CD4-positive, alpha-beta T cell (primary cell): ENCODE measurements around the gene PILRA. TPM values are rescaled to one million over a fixed set of nuclear protein-coding genes. Genes with fewer than 3 reads are reported as not detected.

Experiments
- ATAC-seq: fragments of 200-7000 bp; cut with Tn5 transposase; one replicate; pipeline ENCODE4 v1.10.0; 2022; ENCODE audit warnings: mild to moderate bottlenecking; ENCODE audit not compliant: poor library complexity
- CTCF ChIA-PET: fragments of 350-600 bp; sonication (Branson Sonifier 250); formaldehyde crosslinking; loops from one replicate; lab custom pipeline; 2021; ENCODE audit warnings: antibody characterized with exemption, inconsistent platforms; lab: Charles Lee
- POLR2A ChIA-PET: fragments of 350-600 bp; sonication (Branson Sonifier 250); formaldehyde crosslinking; loops from one replicate; lab custom pipeline; 2021; ENCODE audit warnings: antibody characterized with exemption, inconsistent platforms; lab: Charles Lee
- DNase-seq, 14 experiments: peaks; one replicate each; pipeline ENCODE4 v3.0.0-alpha.2; 2013 to 2020; ENCODE audit warnings: mixed read lengths in 2 of 14
- H3K27ac ChIP-seq, 2 donors: one replicate each; pipeline versions ENCODE4 v1.5.1 to v1.7.0; 2013; ENCODE audit warnings: low read length in 2 of 2, low read depth in 1 of 2, mild to moderate bottlenecking in 1 of 2
- H3K27me3 ChIP-seq, 2 experiments: 1 replicate in 1 of 2; 2 replicates in 1 of 2; pipeline versions ENCODE4 v1.6.1 to v1.7.0; 2013; ENCODE audit warnings: low read length in 2 of 2, control low read depth in 1 of 2, mild to moderate bottlenecking in 1 of 2, moderate library complexity in 1 of 2; ENCODE audit not compliant: insufficient read depth in 2 of 2, control insufficient read depth in 1 of 2
- H3K36me3 ChIP-seq: one replicate; pipeline ENCODE4 v1.6.1; 2013; ENCODE audit warnings: low read length, control low read depth; ENCODE audit not compliant: insufficient read depth
- H3K4me1 ChIP-seq: one replicate; pipeline ENCODE4 v1.6.1; 2013; ENCODE audit warnings: low read length, control low read depth; ENCODE audit not compliant: insufficient read depth
- H3K4me3 ChIP-seq: one replicate; pipeline ENCODE4 v1.5.1; 2013; ENCODE audit warnings: mild to moderate bottlenecking, low read length, moderate library complexity
- H3K9me3 ChIP-seq, 2 experiments: 1 replicate in 1 of 2; 2 replicates in 1 of 2; pipeline versions ENCODE4 v1.6.1 to v1.7.0; 2013; ENCODE audit warnings: low read length in 2 of 2, mild to moderate bottlenecking in 2 of 2, control low read depth in 1 of 2, moderate library complexity in 1 of 2; ENCODE audit not compliant: control insufficient read depth in 1 of 2, insufficient read depth in 1 of 2
- H3K27ac Mint-ChIP-seq: one replicate; pipeline ENCODE4 v1.8.0; 2020; ENCODE audit warnings: mixed read lengths
- H3K27me3 Mint-ChIP-seq: one replicate; pipeline ENCODE4 v1.8.0; 2021; ENCODE audit warnings: mixed read lengths
- H3K36me3 Mint-ChIP-seq: one replicate; pipeline ENCODE4 v1.8.0; 2021; ENCODE audit warnings: low read depth, mixed read lengths
- H3K4me1 Mint-ChIP-seq: one replicate; pipeline ENCODE4 v1.8.0; 2021; ENCODE audit warnings: low read depth, mixed read lengths
- H3K4me3 Mint-ChIP-seq: one replicate; pipeline ENCODE4 v1.8.0; 2020; ENCODE audit warnings: mild to moderate bottlenecking, mixed read lengths
- H3K9me3 Mint-ChIP-seq: one replicate; pipeline ENCODE4 v1.8.0; 2020; ENCODE audit warnings: mixed read lengths
- CTCF ChIP-seq: fragments of 200-600 bp; IDR thresholded peaks from one replicate; pipeline ENCODE4 v1.8.0; 2022; ENCODE audit warnings: antibody characterized with exemption, mild to moderate bottlenecking
- intact Hi-C, 2 experiments: fragments of 100-400 bp; cut with DNase I in 1 of 2; cut with micrococcal nuclease in 1 of 2; formaldehyde crosslinking; loops; one replicate each; pipeline versions ENCODE4 v1.15.1 to v1.9.0; 2023 to 2025; cut with DNase I, micrococcal nuclease
- total RNA-seq, 174 experiments: library from RNA in 2 of 174; stranded (reverse) in 2 of 174; gene quantifications; one replicate each; pipeline ENCODE4 v1.2.3 and lab custom pipeline; 2021 to 2026

The PILRA gene
- total RNA-seq, 2 experiments from 2014 or later: 4.6 to 5.3 TPM

GRCh38 chr7:100384628-100385294, 11.5 kb downstream of the PILRA start:
- POLR2A ChIA-PET: interaction anchor here (0.6 kb wide), 1 partner anchor 8 kb away, joined by 4 read pairs; no protein-coding TSS in a partner anchor
- H3K9me3 Mint-ChIP-seq: no peaks in the 10 kb centered on the region
- TF ChIP-seq CTCF: no peak

GRCh38 chr7:100386940-100387339, 13.7 kb downstream of the PILRA start:
- POLR2A ChIA-PET: no interaction called here
- H3K27ac Mint-ChIP-seq: no peak overlapping the region

More at GRCh38 chr7:100384628-100385294, 11.5 kb downstream of the PILRA start:
- no peaks in the 10 kb centered on the region for H3K9me3 ChIP-seq
- intact Hi-C loops: no loop called here
- H3K27me3 ChIP-seq: no peaks in the 10 kb centered on the region
- DNase-seq (no peak), ATAC-seq (no peak)
- Mint-ChIP-seq H3K27me3 (no peaks in the 10 kb centered on the region), H3K27ac (no peak overlapping the region), H3K4me1 (peaks cover 10% of the 10 kb centered on the region), H3K36me3 (no peaks in the 10 kb centered on the region), H3K4me3 (no peak overlapping the region)
- CTCF ChIA-PET: no interaction called here
- no peak overlapping the region for H3K27ac ChIP-seq
- H3K4me1 ChIP-seq: no peaks in the 10 kb centered on the region
- no peak overlapping the region for H3K4me3 ChIP-seq
- no peaks in the 10 kb centered on the region for H3K36me3 ChIP-seq

GRCh38 chr7:100387695-100388094, 14.4 kb downstream of the PILRA start:
- ChIA-PET CTCF (interaction anchor here (0.6 kb wide), 1 partner anchor 22 kb away, joined by 3 read pairs; no protein-coding TSS in a partner anchor), POLR2A (no interaction called here)
- ATAC-seq (no peak), DNase-seq (no peak)
- no peak overlapping the region for H3K27ac Mint-ChIP-seq
- Histone ChIP-seq H3K4me1 (no peaks in the 10 kb centered on the region), H3K27me3 (peaks cover 0 to 2% of the 10 kb centered on the region in 2 experiments), H3K27ac (no peak overlapping the region), H3K36me3 (no peaks in the 10 kb centered on the region), H3K9me3 (no peaks in the 10 kb centered on the region), H3K4me3 (no peak overlapping the region)
- intact Hi-C loops: no loop called here
- TF ChIP-seq CTCF: no peak
- H3K9me3 Mint-ChIP-seq: no peaks in the 10 kb centered on the region
- peaks cover 5% of the 10 kb centered on the region for H3K4me1 Mint-ChIP-seq
- H3K27me3 Mint-ChIP-seq: peaks cover 6% of the 10 kb centered on the region
- no peaks in the 10 kb centered on the region for H3K36me3 Mint-ChIP-seq
- H3K4me3 Mint-ChIP-seq: no peak overlapping the region

More at GRCh38 chr7:100386940-100387339, 13.7 kb downstream of the PILRA start:
- Mint-ChIP-seq H3K36me3 (no peaks in the 10 kb centered on the region), H3K4me3 (no peak overlapping the region), H3K4me1 (peaks cover 10% of the 10 kb centered on the region), H3K9me3 (no peaks in the 10 kb centered on the region), H3K27me3 (peaks cover 6% of the 10 kb centered on the region)
- DNase-seq: no peak
- H3K27ac ChIP-seq: no peak overlapping the region
- intact Hi-C loops: no loop called here
- peaks cover 0 to 2% of the 10 kb centered on the region in 2 experiments for H3K27me3 ChIP-seq
- CTCF ChIA-PET: no interaction called here
- no peaks in the 10 kb centered on the region for H3K36me3 ChIP-seq
- H3K4me1 ChIP-seq: no peaks in the 10 kb centered on the region
- H3K9me3 ChIP-seq: no peaks in the 10 kb centered on the region
- no peak overlapping the region for H3K4me3 ChIP-seq
- no peak for ATAC-seq
- TF ChIP-seq CTCF: no peak
